ENCODE measurements around the gene FGF9.

FGF9 gene

GRCh38 chr13:21730186-21730880 lies 59.5 kb downstream of the FGF9 start:
- TF ChIP-seq, protein P1, sequence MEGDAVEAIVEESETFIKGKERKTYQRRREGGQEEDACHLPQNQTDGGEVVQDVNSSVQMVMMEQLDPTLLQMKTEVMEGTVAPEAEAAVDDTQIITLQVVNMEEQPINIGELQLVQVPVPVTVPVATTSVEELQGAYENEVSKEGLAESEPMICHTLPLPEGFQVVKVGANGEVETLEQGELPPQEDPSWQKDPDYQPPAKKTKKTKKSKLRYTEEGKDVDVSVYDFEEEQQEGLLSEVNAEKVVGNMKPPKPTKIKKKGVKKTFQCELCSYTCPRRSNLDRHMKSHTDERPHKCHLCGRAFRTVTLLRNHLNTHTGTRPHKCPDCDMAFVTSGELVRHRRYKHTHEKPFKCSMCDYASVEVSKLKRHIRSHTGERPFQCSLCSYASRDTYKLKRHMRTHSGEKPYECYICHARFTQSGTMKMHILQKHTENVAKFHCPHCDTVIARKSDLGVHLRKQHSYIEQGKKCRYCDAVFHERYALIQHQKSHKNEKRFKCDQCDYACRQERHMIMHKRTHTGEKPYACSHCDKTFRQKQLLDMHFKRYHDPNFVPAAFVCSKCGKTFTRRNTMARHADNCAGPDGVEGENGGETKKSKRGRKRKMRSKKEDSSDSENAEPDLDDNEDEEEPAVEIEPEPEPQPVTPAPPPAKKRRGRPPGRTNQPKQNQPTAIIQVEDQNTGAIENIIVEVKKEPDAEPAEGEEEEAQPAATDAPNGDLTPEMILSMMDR (IDR thresholded peaks at IDR 0.05; ENCODE audit: low read length, missing control alignments): no peak
- DNase-seq (ENCODE audit: low read depth): no peak
- no peak overlapping the region for H3K4me3 ChIP-seq (replicated peaks; ENCODE audit: low read depth, low read length)

DNA sequence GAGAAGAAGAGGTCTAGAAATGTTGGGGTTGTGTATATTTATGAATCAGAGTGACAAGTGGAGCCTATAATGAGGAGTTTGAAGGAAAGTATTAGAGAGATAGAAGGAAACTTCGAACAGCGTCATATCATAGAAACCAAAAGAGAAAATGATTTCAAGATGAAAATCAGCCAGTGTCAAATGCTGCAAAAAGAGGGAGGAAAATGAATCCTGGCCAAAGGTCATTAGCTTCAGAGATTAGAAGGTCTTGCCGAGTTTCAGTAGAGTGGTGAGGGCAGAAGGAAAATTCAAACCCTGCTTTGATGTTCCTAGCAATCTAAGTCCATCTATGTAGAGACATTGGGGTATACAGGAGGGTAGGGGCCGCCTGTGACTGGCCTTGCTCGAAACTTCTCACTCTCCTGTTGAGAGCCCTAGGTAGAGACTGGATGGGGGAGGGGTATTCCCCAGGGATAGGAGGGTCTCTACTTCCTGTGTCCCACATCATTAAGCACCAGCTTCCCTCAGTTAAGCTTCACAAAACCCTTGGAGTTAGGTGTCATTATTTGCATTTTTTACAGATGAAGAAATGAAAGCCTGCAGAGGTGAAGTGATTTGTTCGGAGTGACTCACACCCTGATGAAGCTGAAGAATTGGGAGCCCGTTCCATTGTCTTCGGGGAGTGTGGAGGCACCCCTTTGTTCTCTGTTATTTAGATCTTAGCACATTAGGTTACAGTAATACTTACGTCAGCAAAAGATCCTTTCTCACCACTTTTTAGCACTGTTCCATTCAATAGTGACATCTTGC lies 62.8 kb downstream of the FGF9 start:
- no peak for DNase-seq (ENCODE audit: low read depth)
- TF ChIP-seq, protein P1 (IDR thresholded peaks at IDR 0.05; ENCODE audit: low read length, missing control alignments): no peak

DNA sequence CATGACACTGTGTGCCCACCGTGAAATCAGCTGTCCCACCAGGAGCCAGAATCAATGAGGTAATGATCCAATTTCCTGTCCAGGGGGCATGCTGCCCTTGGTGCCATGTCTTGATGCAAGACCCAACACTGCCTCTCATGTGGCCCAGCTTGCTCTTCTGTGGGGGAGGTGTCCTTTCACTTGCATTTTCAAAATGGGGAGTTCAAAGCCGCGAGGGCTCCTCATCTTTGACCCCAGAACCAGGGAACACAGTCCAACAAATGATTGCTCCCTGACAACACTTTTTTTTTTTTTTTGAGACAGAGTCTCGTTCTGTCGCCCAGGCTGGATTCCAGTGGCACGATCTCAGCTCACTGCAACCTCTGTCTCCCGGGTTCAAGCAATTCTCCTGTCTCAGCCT lies 64.1 kb downstream of the FGF9 start:
- no peak overlapping the region for H3K4me3 ChIP-seq (replicated peaks; ENCODE audit: low read depth, low read length)
- TF ChIP-seq, protein P1 (IDR thresholded peaks at IDR 0.05; ENCODE audit: low read length, missing control alignments): no peak
- no peak for DNase-seq (ENCODE audit: low read depth)

More for the DNA sequence above, 62.8 kb downstream of the FGF9 start:
- no peak overlapping the region for H3K4me3 ChIP-seq (replicated peaks; ENCODE audit: low read depth, low read length)

- TF ChIP-seq, protein P1 (IDR thresholded peaks at IDR 0.05; ENCODE audit: low read length, missing control alignments): no peak
- H3K4me3 ChIP-seq (replicated peaks; ENCODE audit: low read depth, low read length): no peak overlapping the region
- DNase-seq (ENCODE audit: low read depth): no peak
Observed at GRCh38 chr13:21735701-21736401, 65.0 kb downstream of the FGF9 start.

- DNase-seq (ENCODE audit: low read depth): no peak
- H3K4me3 ChIP-seq (replicated peaks; ENCODE audit: low read depth, low read length): no peak overlapping the region
- TF ChIP-seq, protein P1 (IDR thresholded peaks at IDR 0.05; ENCODE audit: low read length, missing control alignments): no peak
Observed at GRCh38 chr13:21736926-21737325, 66.1 kb downstream of the FGF9 start.

- TF ChIP-seq, protein P1 (IDR thresholded peaks at IDR 0.05; ENCODE audit: low read length, missing control alignments): no peak
- DNase-seq (ENCODE audit: low read depth): no peak
- no peak overlapping the region for H3K4me3 ChIP-seq (replicated peaks; ENCODE audit: low read depth, low read length)
Observed at GRCh38 chr13:21738630-21739029, 67.8 kb downstream of the FGF9 start.

Data from fibroblast of pulmonary artery (primary cell).